Osteocyte (in vitro differentiated cells): Measurements from ENCODE around the gene AEBP2. TPM values are rescaled to one million over a fixed set of nuclear protein-coding genes. Genes with fewer than 3 reads are reported as not detected.
A peak's percentile ranks its signal among the peaks of the same experiment; 100 is the strongest.
"Not testable (repeated sequence)": the region's sequence is repeated elsewhere in the genome, so short reads cannot be mapped to it uniquely, and the experiment has no call there.

Source experiments
- DNase-seq: peaks from one replicate; pipeline ENCODE4 v3.0.0; 2021; ENCODE audit warnings: mixed read lengths; ENCODE audit not compliant: unreplicated experiment; ENCODE audit errors: extremely low spot score
- H3K27ac Mint-ChIP-seq: one replicate; pipeline ENCODE4 v1.8.0; 2021; ENCODE audit warnings: mild to moderate bottlenecking, mixed read lengths; ENCODE audit not compliant: unreplicated experiment
- H3K27me3 Mint-ChIP-seq: one replicate; pipeline ENCODE4 v1.8.0; 2021; ENCODE audit warnings: mixed read lengths; ENCODE audit not compliant: unreplicated experiment
- H3K36me3 Mint-ChIP-seq: one replicate; pipeline ENCODE4 v1.8.0; 2021; ENCODE audit warnings: mixed read lengths; ENCODE audit not compliant: unreplicated experiment
- H3K4me1 Mint-ChIP-seq: one replicate; pipeline ENCODE4 v1.8.0; 2021; ENCODE audit warnings: mixed read lengths; ENCODE audit not compliant: unreplicated experiment
- H3K4me3 Mint-ChIP-seq: one replicate; pipeline ENCODE4 v1.8.0; 2021; ENCODE audit warnings: mild to moderate bottlenecking, moderate library complexity, mixed read lengths; ENCODE audit not compliant: unreplicated experiment
- H3K9me3 Mint-ChIP-seq: one replicate; pipeline ENCODE4 v1.8.0; 2021; ENCODE audit warnings: mixed read lengths; ENCODE audit not compliant: unreplicated experiment
- CTCF ChIP-seq: fragments of 200-600 bp; sonication (generic); IDR thresholded peaks from 2 replicates; pipeline ENCODE4 v1.5.0; 2021; ENCODE audit warnings: antibody characterized with exemption, mild to moderate bottlenecking, moderate library complexity
- total RNA-seq: library from RNA; stranded (reverse); gene quantifications from 2 replicates; pipeline ENCODE4 v1.2.1, GENCODE V29; 2021

The AEBP2 gene
- total RNA-seq, 1 donor from 2014 or later, result 33.5 TPM

- H3K4me1 Mint-ChIP-seq, result peaks cover 41% of the 10 kb centered on the region
- no peaks in the 10 kb centered on the region for H3K36me3 Mint-ChIP-seq
- no peaks in the 10 kb centered on the region for H3K9me3 Mint-ChIP-seq
- TF ChIP-seq CTCF, result no peak
- peak overlapping the region; percentile 73 for H3K27ac Mint-ChIP-seq
- DNase-seq, result no peak
- H3K27me3 Mint-ChIP-seq, result no peaks in the 10 kb centered on the region
- no peak overlapping the region for H3K4me3 Mint-ChIP-seq
Observed at GRCh38 chr12:19547271-19547671, 108.0 kb downstream of the AEBP2 start.

GRCh38 chr12:19548834-19549233 lies 109.5 kb downstream of the AEBP2 start:
- Mint-ChIP-seq H3K4me3 (no peak overlapping the region), H3K4me1 (peaks cover 57% of the 10 kb centered on the region), H3K27ac (peak overlapping the region; percentile 41), H3K36me3 (no peaks in the 10 kb centered on the region), H3K27me3 (no peaks in the 10 kb centered on the region), H3K9me3 (no peaks in the 10 kb centered on the region)
- DNase-seq, result no peak
- no peak for TF ChIP-seq CTCF

- Mint-ChIP-seq H3K4me1 (peaks cover 57% of the 10 kb centered on the region), H3K36me3 (no peaks in the 10 kb centered on the region), H3K27ac (no peak overlapping the region), H3K9me3 (no peaks in the 10 kb centered on the region), H3K4me3 (no peak overlapping the region), H3K27me3 (no peaks in the 10 kb centered on the region)
- no peak for TF ChIP-seq CTCF
- DNase-seq, result no peak
Observed at GRCh38 chr12:19550626-19551025, 111.3 kb downstream of the AEBP2 start.

GRCh38 chr12:19552441-19553097 lies 113.3 kb downstream of the AEBP2 start:
- peaks cover 38% of the 10 kb centered on the region for H3K4me1 Mint-ChIP-seq
- H3K9me3 Mint-ChIP-seq, H3K27me3 Mint-ChIP-seq, H3K27ac Mint-ChIP-seq, DNase-seq, H3K36me3 Mint-ChIP-seq, H3K4me3 Mint-ChIP-seq: not testable (repeated sequence)

GRCh38 chr12:19553175-19553574 lies 113.9 kb downstream of the AEBP2 start:
- Mint-ChIP-seq H3K4me3 (no peak overlapping the region), H3K27me3 (no peaks in the 10 kb centered on the region), H3K4me1 (peaks cover 32% of the 10 kb centered on the region), H3K27ac (no peak overlapping the region), H3K9me3 (no peaks in the 10 kb centered on the region), H3K36me3 (peaks cover 6% of the 10 kb centered on the region)
- TF ChIP-seq CTCF, result no peak
- DNase-seq, result no peak
